K562 (cell line): ENCODE data around the gene SH3BP4.

ENCODE experiments used
- EP300 ChIP-seq: IDR thresholded peaks from 2 replicates; pipeline ENCODE4 v1.6.1; 2012; ENCODE audit warnings: low read length, improper control_type of control experiment
- HDGF ChIP-seq: fragments of 450-650 bp; IDR thresholded peaks from 2 replicates; pipeline ENCODE4 v1.6.1; 2016
- KDM4B ChIP-seq, 2 experiments: fragments of 450-650 bp in 1 of 2; sonication (generic) in 1 of 2; IDR thresholded peaks; 2 replicates each; pipeline ENCODE4 v1.6.1; 2016 to 2017; ENCODE audit warnings: borderline replicate concordance in 2 of 2, antibody characterized with exemption in 1 of 2, low read depth in 1 of 2, mild to moderate bottlenecking in 1 of 2
- MAX ChIP-seq: sonication (generic); formaldehyde crosslinking; IDR thresholded peaks from 2 replicates; pipeline ENCODE4 v1.9.0; 2022; ENCODE audit warnings: mild to moderate bottlenecking, missing genetic modification reagents
- MLLT1 ChIP-seq, 2 experiments: fragments of 450-650 bp; IDR thresholded peaks; 2 replicates each; pipeline ENCODE4 v1.6.1; 2016
- U2AF2 ChIP-seq: fragments of 200-400 bp; formaldehyde crosslinking; optimal IDR thresholded peaks from 2 replicates; pipeline ENCODE3; 2017; ENCODE audit warnings: low read depth, mild to moderate bottlenecking, low read length
- YY1 ChIP-seq, 3 experiments: IDR thresholded peaks; 2 replicates each; pipeline ENCODE4 v1.6.1; 2011; ENCODE audit warnings: low read length in 2 of 3, mild to moderate bottlenecking in 2 of 3, moderate library complexity in 2 of 3, borderline replicate concordance in 1 of 3, control low read depth in 1 of 3, low read depth in 1 of 3; ENCODE audit not compliant: insufficient read depth in 3 of 3, insufficient replicate concordance in 2 of 3, control insufficient read depth in 1 of 3, insufficient read length in 1 of 3; ENCODE audit errors: extremely low read depth in 1 of 3
- ZFX ChIP-seq: sonication (generic); formaldehyde crosslinking; IDR thresholded peaks from 2 replicates; pipeline ENCODE4 v1.8.0; 2022; ENCODE audit warnings: mild to moderate bottlenecking, missing genetic modification reagents, moderate library complexity

GRCh38 chr2:234993541-234993981, 41.7 kb downstream of the SH3BP4 start:
- no peak for TF ChIP-seq MLLT1 (IDR thresholded peaks at IDR 0.05)
- no peak for TF ChIP-seq YY1 (IDR thresholded peaks at IDR 0.05; ENCODE audit: borderline replicate concordance in 1 of 3, control insufficient read depth in 1 of 3, extremely low read depth in 1 of 3, insufficient read depth in 3 of 3, insufficient read length in 1 of 3, insufficient replicate concordance in 2 of 3, low read depth in 1 of 3, low read length in 2 of 3)
- TF ChIP-seq MAX (CRISPR knock-in tag): no peak
- TF ChIP-seq ZFX: no peak
- no peak for TF ChIP-seq U2AF2
- TF ChIP-seq HDGF: no peak
- TF ChIP-seq EP300: no peak
- TF ChIP-seq KDM4B (IDR thresholded peaks at IDR 0.05; ENCODE audit: borderline replicate concordance in 2 of 2, low read depth in 1 of 2): no peak
